Mammary epithelial cell (primary cell): ENCODE measurements around the gene ACAP3.

Experiments
- CTCF ChIP-seq, 2 donors: IDR thresholded peaks in 1 of 2; conservative IDR thresholded peaks in 1 of 2; 2 replicates each; pipeline ENCODE4 v1.5.1; 2011 to 2012; ENCODE audit warnings: inconsistent platforms in 2 of 2, low read length in 2 of 2, mild to moderate bottlenecking in 2 of 2, control low read depth in 1 of 2, low read depth in 1 of 2; ENCODE audit not compliant: insufficient read depth in 1 of 2; ENCODE audit errors: extremely low read depth in 1 of 2
- EZH2 ChIP-seq: IDR thresholded peaks from 2 replicates; pipeline ENCODE4 v1.6.1; 2012; ENCODE audit warnings: low read length, inconsistent platforms, borderline replicate concordance

DNA sequence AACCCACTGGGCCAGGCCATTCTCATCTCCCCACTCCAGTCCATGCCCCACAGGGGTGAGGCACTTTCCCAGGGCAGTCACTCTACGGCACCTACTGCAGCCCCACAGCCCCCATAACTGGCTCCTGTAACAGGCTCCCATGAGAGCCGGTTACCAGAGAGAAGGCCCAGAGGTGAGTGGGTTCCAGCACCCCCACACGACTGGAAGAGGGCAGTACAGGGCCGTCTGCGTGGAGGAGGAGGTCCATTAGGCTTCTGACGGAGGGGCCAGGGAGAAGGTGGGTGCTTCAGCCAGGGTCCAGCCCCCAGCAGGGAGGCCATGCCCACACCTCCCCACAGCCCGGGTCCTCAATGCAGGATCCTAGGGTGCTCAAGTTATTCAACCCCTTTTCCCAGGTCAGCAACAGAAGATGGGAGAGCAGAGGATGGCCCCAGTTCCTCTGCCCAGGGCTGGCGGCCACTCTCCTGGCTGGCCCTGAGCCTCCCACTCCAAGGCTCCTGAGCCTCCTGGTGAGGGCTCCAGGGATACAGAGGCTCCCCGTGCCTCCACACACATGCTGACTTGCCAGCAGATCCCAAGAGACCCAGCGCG lies 1.6 kb downstream of the ACAP3 start:
- peak in 1 of 2 donors; percentile 12 for TF ChIP-seq CTCF (conservative IDR thresholded peaks at IDR 0.05 in 1 of 2, IDR thresholded peaks at IDR 0.05 in 1 of 2; ENCODE audit: extremely low read depth in 1 of 2, insufficient read depth in 1 of 2, low read depth in 1 of 2, low read length in 2 of 2)
- no peak for TF ChIP-seq EZH2
